ENCODE results near the gene FBXO38. TPM values are rescaled to one million over a fixed set of nuclear protein-coding genes. Genes with fewer than 3 reads are reported as not detected.
A peak's percentile ranks its signal among the peaks of the same experiment; 100 is the strongest.

The FBXO38 gene
- total and polyA plus RNA-seq, 9 of the 15 experiments (the other 6 are each of a cell fraction or from before 2014, with no cell fraction given): 7.4 to 39.4 (median 29.3) TPM

- no peak for TF ChIP-seq ZNF785 (CRISPR knock-in tag; IDR thresholded peaks at IDR 0.05)
- TF ChIP-seq BCOR (IDR thresholded peaks at IDR 0.05): no peak
- peak; percentile 39; the same call in 1 of the 2 replicates for TF ChIP-seq DMBX1 (CRISPR knock-in tag; IDR thresholded peaks at IDR 0.05; ENCODE audit: borderline replicate concordance)
- TF ChIP-seq ZNF311 (CRISPR knock-in tag; IDR thresholded peaks at IDR 0.05): no peak
- no peak for TF ChIP-seq DPF2 (IDR thresholded peaks at IDR 0.05)
- TF ChIP-seq CREB1 (IDR thresholded peaks at IDR 0.05): peak; percentile 77
- peak; percentile 69 for TF ChIP-seq CREB1 (CRISPR knock-in tag; IDR thresholded peaks at IDR 0.05)
- no peak for TF ChIP-seq MBD1 (CRISPR knock-in tag; IDR thresholded peaks at IDR 0.05)
- TF ChIP-seq ZNF277 (CRISPR knock-in tag; IDR thresholded peaks at IDR 0.05; ENCODE audit: borderline replicate concordance): no peak
- TF ChIP-seq NR2C2 (CRISPR knock-in tag; IDR thresholded peaks at IDR 0.05): no peak; the same call in 1 of the 2 replicates
- TF ChIP-seq NR2C2 (tag; IDR thresholded peaks at IDR 0.05): peak; percentile 95
- TF ChIP-seq RBM14 (IDR thresholded peaks at IDR 0.05; ENCODE audit: borderline replicate concordance, insufficient read depth, low read depth, low read length): no peak
- no peak for TF ChIP-seq ZNF12 (CRISPR knock-in tag; IDR thresholded peaks at IDR 0.05)
- peak; percentile 85 for TF ChIP-seq POLR2AphosphoS5 (IDR thresholded peaks at IDR 0.05; ENCODE audit: control insufficient read depth, insufficient read depth, low read depth, low read length)
- peak; percentile 67 for TF ChIP-seq L3MBTL2 (IDR thresholded peaks at IDR 0.05)
- TF ChIP-seq TOE1 (IDR thresholded peaks at IDR 0.05; ENCODE audit: borderline replicate concordance): peak; percentile 39; the same call in 1 of the 2 replicates
- TF ChIP-seq TOE1 (CRISPR knock-in tag; IDR thresholded peaks at IDR 0.05; ENCODE audit: borderline replicate concordance, low read depth): no peak
- no peak for TF ChIP-seq ZNF740 (CRISPR knock-in tag; IDR thresholded peaks at IDR 0.05)
- TF ChIP-seq ZNF740 (tag; IDR thresholded peaks at IDR 0.05): no peak
- TF ChIP-seq RUNX1 (IDR thresholded peaks at IDR 0.05; ENCODE audit: low read depth): no peak
- TF ChIP-seq PML (IDR thresholded peaks at IDR 0.05; ENCODE audit: low read length): peak; percentile 66
- 0 out of 2 replicates have a peak, but pooled peaks have one; percentile 55 for TF ChIP-seq ZKSCAN1 (IDR thresholded peaks at IDR 0.05; ENCODE audit: low read depth, low read length)
- no peak for TF ChIP-seq CHD4 (IDR thresholded peaks at IDR 0.05; ENCODE audit: insufficient read depth, insufficient replicate concordance, low read depth, low read length, poor library complexity, severe bottlenecking)
Observed at GRCh38 chr5:148383564-148384379, at the start of gene FBXO38 (continued).

Data from K562 (cell line).